Femur (tissue), 1 donor: ENCODE data around the gene NECTIN3.

Experiments used
- DNase-seq: peaks from one replicate; pipeline ENCODE4 v3.0.0-alpha.2; 2017

NECTIN3 gene, protein sequence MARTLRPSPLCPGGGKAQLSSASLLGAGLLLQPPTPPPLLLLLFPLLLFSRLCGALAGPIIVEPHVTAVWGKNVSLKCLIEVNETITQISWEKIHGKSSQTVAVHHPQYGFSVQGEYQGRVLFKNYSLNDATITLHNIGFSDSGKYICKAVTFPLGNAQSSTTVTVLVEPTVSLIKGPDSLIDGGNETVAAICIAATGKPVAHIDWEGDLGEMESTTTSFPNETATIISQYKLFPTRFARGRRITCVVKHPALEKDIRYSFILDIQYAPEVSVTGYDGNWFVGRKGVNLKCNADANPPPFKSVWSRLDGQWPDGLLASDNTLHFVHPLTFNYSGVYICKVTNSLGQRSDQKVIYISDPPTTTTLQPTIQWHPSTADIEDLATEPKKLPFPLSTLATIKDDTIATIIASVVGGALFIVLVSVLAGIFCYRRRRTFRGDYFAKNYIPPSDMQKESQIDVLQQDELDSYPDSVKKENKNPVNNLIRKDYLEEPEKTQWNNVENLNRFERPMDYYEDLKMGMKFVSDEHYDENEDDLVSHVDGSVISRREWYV

DNA sequence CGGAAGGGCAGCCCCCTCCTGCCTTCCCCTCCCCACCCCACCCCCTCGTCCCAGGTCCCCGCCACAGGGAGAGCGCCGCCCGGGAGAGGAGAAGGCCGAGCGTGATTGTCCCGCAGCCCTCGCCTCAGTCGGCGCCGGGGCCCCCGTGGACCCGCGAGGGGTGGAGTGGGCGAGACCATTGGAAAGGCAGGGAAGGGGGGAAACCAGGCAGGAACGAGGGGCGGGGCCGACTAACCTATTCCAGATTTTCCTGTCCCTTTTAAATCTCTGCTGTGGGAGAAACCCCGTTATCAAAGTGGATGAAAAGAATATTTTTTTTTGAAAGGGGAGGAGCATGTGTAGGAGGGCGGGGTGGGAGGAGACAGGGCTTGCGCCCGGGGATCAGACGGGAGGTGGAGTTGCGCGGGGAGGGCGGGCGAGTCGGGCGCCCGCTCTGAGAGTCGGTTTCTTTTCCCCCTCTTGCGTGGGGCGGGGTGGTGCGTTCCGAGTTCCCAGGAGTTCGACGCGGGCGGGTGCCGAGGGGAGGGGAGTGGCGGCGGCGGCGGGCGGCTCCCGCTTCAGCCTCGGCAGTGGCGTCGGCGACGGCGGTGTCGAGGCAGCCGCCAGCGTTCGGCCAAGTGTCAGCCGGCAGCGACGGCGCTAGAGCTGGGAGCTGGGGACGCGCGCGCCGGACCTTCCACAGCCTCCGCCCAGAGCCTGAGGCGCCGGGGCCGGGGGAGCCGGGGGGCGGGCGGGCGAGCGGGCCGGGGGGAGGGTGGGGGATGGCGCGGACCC, at the start of gene NECTIN3:
NECTIN3 (plus strand) TSS at position 560 of the 774 bp plus-strand sequence; CDS start at position 762, 202 bp downstream.
- peak; percentile 95 for DNase-seq

DNA sequence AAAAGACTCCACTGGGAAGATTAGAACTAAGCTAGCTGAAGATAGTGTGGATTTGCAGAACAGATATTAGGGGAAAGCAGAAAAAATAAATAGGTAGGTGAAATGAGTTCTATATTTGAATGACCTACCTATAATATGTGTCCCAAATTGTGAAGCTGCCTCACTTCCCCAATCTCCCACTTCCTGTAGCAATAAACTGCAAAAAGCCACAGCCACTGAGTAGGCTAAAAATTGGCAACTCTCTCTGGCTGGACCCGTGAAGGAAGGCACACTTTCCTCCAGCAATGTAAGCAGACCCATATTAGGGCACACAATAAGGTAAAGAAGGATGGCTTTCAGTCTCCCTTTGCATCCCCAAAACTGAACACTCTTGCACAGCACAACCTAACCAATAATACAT, 43.7 kb upstream of the NECTIN3 start:
- no peak for DNase-seq

- no peak for DNase-seq
These were observed 40.1 kb upstream of the NECTIN3 start for GRCh38 chr3:111031538-111031937.

DNA sequence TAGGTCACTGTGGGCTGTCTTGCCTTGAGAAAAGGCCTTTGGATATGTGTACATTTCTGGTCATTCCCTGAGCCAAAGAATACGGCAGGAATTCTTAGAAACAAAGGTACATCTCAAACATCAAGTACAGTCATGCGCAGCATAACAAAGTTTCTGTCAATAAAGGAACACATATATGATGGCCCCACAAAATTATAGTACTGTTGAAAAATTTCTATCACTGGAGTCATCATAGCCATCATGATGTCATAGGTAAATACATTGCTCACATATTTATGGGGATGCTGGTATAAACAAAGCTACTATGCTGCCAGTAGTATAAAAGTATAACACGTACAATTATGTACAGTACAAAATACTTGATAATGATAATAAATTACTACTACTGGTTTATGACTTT, 38.9 kb upstream of the NECTIN3 start:
- DNase-seq, result no peak

DNA sequence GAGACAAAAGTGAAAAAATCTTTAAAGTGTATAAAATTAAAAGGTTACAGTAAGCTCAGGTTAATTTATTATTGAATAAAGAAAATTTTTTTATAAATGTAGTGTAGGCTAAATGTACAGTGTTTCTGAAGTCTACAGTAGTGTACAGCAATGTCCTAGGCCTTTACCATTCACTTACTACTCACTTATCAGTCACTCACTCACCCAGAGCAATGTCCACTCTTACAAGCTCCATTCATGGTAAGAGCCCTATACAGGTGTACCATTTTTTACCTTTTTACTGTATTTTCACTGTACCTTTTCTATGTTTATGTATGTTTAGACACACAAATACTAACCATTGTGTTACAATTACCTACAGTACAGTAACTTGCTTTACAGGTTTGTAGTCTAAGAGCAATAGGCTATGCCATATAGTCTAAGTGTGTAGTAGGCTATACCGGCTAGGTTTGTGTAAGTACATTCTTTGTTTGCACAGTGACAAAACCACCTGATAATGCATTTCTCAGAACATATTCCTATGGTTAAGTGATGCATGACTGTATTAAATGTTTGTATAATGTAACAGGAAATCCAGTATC, 38.1 kb upstream of the NECTIN3 start:
- no peak for DNase-seq

DNA sequence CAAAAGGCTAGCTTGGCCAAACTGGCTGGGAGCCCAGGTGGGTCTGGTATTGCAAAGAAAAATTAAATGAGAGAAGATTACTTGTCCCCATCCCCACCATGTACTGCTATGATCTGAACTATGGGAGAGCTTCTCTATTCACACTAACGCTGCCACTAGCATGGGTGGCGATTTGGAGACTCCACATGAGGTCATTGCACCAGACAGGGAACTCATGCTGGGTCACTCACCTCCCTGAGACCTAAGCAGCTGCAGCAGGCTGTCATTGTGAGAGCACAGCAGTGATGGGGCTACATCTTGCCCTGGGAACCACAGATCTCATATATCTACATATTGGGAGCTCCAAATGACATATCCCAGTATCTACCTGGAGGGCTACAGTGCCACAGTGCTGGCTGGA, 36.3 kb upstream of the NECTIN3 start:
- DNase-seq, result no peak

GRCh38 chr3:111035902-111036301, 35.7 kb upstream of the NECTIN3 start:
- no peak for DNase-seq

DNA sequence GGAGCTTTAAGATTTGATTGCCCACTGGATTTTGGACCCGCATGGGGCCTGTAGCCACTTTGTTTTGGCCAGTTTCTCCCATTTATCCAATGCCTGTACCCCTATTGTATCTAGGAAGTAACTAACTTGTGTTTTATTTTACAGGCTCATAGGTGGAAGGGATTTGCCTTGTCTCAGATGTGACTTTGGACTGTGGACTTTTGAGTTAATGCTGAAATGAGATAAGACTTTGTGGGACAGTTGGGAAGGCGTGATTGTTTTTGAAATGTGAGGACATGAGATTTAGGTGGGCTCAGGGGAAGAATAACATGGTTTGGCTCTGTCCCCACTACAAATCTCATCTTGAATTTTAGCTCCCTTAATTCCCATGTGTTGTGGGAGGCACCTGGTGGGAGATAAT, 30.7 kb upstream of the NECTIN3 start:
- DNase-seq, result no peak

DNA sequence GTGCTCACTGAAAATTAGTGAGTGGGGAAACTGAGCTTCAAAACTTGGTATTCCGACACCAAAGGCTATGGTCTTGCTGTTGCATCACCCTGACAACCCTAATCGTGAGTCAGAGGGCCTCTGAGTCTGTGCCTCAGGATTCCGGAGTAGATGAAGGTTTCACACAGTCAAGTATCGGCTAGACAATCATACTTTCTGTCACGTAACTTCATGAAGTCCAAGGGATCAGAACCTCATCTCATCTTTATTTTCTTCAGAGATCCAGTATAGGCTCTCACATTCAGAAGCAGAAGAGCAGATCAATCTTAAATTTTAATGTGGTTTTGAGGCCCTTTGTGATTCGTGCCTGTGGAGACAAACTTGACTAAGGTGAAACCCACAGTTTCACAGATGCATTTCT, 26.1 kb upstream of the NECTIN3 start:
- DNase-seq, result no peak

- DNase-seq, result no peak
These were observed 24.6 kb upstream of the NECTIN3 start for GRCh38 chr3:111047042-111047441.

DNA sequence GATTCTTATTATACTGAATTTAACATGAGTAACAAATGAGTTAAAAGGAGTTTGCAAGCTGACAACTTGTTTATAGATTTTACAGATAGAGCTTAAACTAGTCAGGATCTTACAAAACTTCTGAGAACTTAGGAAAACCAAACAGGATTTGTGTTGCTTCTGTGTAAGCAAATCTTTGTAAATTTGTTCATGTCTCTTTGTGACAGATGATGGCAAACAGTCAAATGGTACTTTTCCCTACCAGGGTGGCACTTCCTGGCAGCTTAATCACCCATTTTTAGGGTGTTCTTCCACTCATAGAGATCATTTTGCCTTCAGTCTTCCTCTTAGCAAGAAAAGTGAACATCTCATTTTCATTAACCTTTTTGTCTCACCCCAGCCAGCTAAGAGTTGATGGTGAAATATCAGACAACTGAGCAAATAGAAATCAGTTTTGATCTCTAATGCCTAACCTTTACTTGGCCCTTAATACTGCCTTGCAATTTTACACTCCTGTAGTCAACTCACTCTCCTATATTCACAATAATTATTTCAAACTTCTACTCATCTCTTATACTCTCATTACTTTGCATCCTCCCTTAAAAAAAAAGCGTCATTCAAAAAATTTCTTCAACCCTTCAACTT, 23.7 kb upstream of the NECTIN3 start:
- no peak for DNase-seq

DNA sequence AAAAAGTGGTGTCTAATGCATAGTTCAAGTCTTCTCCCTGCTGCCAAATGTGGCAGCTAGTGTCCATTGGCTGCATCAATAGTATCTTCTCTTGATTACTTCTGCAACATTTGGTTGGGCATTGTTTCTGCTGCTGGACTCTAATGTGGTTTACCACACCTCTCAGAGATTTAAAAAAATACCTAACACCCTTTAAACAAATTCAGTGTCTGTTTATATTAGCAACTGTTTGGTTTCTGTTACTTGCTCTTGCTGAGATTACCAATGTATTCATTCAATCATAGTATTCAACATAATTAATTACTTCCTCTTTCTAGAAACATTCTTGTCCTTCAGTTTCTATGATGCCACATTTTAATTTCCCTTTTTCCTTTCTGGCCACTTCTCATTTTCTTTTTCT, 20.3 kb upstream of the NECTIN3 start:
- DNase-seq, result no peak

DNA sequence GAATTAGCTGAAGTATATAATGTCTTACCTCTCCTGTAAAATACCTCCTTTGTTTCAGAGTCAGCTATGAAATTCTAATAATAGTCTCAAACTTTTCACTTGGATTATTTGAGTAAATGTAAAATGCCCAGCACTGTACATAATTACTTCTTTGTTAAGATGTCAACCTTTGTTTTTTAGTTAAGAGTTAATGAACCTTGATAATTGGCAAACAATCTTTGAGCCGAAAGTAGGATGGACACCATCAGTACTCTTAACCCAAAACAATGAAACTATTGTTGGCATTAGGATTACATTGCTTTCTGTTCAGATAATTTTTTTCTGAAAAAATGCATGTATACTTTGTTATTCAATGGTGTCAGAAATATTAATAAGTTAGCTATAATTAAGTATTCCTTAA, 3.0 kb upstream of the NECTIN3 start:
- no peak for DNase-seq

- peak; percentile 34 for DNase-seq
These were observed 1.4 kb upstream of the NECTIN3 start for GRCh38 chr3:111069974-111070771.

DNA sequence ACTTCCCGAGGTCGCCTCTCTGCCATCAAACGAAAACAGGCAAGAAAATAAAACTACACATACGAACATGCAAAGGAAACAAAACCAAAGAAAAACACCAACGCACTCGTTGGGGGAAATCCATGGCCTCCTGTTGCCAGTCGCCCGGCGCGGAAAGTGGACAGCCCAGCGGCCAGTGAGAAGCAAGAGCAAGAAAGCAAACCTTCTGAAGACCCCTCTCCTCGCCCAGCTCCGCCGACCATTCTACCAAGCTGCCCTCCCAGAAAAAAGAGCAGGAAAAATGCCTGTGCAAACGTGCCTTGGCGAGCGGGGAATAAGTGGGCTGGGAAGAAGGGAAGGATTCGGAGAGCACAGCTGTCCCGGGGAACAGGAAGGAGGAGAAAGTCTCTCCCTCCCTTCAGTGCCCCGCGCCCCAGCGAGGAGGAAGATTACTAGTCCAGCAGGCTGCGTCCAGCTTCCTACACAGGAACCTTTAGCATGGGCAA, 802 bp upstream of the NECTIN3 start:
- DNase-seq, result no peak

DNA sequence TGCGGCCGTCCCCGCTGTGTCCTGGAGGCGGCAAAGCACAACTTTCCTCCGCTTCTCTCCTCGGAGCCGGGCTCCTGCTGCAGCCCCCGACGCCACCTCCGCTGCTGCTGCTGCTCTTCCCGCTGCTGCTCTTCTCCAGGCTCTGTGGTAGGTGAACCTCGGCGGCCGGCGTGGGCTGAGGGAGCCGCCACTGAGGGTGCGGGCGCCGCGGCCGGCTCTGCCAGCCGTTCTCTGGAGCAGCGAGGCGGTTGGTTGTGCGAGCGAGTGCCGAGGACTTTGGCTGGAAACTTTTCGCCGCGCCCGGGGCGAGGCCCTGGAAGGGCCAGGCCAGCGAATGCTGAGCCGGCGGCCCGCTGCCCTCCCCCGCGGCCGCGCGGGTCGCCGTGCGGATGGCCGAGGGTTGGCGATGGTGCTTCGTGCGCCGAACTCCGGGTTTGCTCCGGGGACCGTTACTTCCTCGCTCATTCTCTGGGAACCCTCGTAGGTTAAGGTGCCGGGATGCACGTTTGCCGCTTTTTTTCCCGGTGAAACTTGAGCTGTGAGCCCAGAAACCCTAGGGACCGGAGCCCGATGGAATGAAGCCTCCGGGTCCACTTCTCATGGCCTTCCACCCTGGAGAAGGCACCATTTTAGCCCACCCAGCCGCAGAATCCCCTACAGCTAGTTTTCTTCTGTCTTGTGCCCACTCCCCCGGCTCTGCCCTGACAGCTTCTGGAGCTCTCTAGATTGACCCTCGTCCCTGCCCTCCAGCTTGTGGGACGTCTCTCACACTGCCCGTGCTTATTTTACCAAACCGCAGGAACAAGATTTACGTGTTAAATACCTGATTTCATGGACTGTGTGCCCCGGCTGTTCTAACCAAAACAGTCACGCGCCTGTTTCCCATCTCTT, 660 bp downstream of the NECTIN3 start:
- peak; percentile 58 for DNase-seq

DNA sequence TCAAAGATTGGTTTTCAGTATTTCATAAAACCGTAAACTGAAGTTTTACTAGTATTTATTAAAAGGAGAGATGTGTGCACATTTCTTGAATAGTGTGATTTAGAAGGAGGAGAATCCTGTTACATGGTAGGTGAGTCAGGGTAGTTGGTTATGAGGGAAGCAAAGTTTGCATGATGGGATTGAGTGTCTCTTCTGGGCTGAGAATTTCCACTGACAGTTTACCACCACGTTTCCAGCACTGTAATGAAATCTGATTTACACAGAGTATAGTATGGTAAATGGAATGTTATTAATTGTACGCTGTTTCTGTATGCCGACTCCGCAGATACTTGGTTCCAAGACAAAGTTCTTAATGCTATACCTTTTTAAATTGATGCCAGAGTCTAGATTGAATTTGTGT, 1.6 kb downstream of the NECTIN3 start:
- DNase-seq, result no peak

DNA sequence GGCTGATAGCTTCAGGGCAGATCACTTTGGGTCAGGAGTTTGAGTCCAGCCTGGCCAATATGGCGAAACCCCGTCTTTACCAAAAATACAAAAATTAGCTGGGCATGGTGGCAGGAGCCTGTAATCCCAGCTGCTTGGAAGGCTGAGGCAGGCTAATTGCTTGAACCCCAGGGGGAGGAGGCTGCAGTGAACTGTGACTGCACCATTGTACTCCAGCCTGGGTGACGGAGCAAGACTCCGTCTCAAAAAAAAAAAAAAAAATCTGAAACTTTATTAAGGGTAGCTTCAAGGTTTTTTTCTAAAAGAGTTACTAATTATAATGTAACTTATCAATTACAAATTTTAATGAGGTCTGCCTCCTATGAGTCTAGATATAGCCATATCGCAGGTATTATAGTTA, 5.1 kb downstream of the NECTIN3 start:
- no peak for DNase-seq

DNA sequence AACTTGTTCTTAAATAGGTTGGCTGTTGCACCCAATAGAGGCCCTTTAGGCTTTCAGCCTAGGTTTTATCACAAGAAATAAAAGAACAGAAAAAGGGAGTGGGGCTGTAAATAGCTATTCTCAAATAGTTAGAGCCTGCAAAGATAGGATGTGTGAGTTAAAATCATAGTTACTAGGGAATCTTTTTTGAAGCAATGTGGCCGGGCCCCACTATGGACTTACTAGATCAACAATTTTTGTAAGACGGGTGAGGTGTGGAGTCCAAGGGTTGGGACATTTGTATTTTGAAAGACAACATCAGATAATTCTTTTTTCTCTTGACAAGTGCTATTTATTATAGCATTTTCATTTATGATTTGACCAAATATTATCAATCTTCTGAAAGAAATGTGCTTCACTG, 5.8 kb downstream of the NECTIN3 start:
- no peak for DNase-seq

GRCh38 chr3:111080413-111080812, 8.8 kb downstream of the NECTIN3 start:
- DNase-seq, result no peak

- no peak for DNase-seq
These were observed 9.5 kb downstream of the NECTIN3 start for GRCh38 chr3:111081008-111081545.
